Raji (cell line): ENCODE data around the gene CNOT3.

Experiments
- POLR2A ChIP-seq: IDR thresholded peaks from 2 replicates; pipeline ENCODE4 v1.6.1; 2011; ENCODE audit warnings: low read depth, low read length, control low read depth; ENCODE audit not compliant: insufficient read depth

CNOT3 gene

DNA sequence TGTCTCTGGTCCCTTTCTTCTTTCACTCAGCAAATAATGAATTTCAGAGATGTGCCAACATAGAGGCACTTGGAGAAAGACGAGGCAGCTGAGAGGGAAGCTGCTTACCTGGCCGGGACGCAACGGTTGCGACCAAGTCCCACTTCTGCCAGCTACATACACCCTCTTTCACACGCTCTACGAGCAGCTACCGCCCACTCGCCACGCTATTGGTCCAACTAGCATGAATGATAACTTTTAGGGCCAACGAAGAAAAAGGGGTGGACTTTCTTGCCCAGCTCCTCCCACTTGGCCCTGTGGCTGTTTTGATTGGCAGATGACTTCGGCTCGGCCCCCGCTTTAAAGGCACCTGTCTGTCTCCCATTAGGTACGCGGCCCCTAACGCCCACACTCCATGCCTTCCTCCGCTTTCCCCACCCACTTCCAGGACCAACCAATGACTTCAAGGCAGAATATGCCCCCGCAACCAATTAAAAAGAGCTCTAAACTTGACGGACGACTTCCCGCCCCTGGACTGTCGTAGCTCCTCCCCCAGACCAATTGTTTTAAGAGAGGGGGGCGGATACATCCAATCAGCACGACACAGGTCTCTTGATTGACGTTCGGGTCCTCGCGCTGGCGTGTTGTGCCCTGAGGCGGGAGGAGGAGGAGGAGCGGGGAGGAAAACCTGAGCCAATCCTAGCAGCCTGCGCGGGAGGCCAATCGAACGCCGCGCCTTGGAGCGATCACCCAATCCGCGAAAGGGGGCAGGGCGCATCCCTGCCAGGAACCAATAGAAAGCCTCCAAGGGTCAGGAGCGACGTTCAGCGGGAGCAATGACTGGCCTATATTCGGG, 481 bp upstream of the CNOT3 start:
- TF ChIP-seq POLR2A, result peak; percentile 95

DNA sequence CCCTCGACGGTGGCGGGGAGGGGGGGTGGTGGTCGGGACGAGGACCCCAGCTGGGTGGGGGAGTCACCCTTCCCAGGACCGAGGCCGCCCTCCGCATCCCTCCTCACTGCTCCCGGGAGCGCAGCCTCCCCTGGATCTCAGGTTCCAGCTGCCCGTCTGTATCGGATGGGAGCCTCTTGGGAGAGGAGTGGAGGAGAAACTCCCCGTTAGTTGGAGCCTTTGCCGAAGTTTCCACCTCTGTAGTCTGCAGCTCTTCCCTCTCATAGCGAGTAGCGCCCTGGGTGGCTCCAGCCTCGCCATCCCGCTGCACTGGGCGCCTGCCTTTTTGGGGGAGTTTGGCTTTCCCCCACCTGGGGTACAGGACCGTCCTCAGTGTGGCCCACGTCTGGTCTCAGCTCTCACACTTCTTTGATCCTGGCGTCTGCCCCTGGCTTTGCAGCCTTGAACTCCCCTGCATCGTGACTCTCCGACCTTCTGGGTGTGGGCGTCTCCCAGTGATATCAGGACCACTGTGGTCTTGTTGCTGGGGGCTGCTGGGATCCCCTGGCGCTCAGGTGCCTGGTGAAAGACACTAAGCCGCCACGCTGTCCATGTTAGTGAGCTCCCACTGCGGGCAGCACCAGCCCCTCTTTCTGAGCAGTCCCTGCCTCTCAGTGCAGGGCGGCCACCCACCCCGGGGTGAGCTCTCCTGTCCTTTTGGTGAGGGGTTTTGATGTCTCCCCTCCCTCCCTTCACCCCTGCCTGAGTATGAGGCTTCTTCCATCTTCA, 1.1 kb downstream of the CNOT3 start:
- no peak for TF ChIP-seq POLR2A

DNA sequence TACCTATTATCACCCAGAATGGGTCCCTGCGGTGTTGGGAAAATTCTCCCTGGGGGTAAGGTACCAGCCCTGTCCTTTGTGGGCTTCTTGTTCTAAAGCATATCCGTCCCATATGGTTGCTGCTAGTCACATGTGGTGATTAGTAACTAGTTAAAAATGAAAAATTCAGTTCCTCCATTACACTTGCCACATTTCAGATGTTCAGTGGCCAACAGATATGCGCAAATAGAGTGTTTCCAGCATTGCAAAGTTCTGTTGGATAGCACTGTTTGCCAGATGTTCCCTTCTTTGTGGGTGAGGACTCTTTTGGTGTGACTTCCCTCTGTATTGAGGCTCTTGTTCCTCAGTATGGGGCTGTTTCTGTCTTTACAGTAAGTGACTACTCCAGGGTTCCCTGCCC, 3.8 kb downstream of the CNOT3 start:
- no peak for TF ChIP-seq POLR2A

DNA sequence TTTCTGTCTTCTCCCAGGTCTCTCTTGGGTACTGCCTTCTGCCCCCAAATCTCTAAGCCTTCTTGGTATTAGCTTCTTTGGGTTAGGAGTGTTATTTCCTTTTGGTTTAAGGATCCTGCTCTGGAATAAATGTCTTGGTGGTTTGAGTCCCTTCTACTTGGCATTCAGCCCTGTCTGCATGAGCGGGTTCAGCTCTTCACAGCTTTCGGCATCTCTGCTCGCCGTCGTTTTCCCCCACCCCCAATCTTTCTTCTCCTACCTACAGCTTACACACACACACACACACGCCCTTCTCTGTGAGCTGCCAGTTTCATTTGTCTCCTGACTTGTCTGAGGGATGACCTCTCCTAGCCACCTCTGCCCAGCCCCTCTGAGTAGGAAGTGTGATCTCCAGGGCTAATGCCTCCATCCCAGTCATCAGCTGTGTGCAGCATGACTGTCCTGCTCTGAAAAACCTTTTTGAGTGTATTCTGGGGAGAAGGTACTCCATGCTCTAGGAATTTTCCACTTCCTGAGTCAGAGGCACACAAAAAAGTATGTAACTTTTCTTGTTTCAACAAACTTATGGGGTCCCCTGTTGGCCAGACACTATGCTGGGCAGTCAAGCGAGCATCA, 4.7 kb downstream of the CNOT3 start:
- TF ChIP-seq POLR2A, result no peak

DNA sequence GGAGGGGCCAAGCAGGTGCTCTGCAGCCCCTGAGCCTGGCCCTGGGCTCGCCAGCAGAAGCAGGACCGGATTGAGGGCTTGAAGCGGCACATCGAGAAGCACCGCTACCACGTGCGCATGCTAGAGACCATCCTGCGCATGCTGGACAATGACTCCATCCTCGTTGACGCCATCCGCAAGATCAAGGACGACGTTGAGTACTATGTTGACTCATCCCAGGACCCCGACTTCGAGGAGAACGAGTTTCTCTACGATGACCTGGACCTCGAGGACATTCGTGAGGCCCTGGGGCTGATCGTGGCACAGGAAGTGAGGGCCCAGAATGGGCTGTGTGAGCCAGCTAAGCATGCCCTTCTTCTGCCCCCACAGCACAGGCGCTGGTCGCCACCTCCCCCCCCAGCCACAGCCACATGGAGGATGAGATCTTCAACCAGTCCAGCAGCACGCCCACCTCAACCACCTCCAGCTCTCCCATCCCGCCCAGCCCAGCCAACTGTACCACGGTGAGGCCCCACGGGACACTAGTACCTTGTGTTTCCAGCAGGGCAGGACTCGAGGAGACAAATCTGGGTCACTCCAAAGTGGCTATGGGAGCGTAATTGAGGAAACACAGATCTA, 8.1 kb downstream of the CNOT3 start:
- TF ChIP-seq POLR2A, result no peak

DNA sequence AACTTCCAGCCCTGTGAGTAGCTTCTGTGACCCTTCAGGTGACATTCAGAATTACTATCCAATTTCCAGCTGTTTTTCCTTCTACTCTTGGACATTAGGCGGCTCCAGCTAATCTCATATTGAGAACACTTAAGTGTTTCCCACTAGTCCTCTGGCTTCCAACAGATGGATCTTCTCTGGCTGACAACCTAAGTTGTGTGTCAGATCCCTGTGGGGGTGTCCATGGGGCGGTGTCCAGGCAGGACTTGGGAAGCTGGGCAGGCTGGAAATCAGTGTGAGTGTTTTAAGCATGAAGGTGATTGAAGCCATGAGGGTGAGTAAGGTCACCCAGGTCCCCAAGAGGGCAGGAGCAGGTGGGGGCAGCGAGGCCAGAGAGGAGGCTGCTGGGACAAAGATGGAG, 10.1 kb downstream of the CNOT3 start:
- TF ChIP-seq POLR2A, result no peak

DNA sequence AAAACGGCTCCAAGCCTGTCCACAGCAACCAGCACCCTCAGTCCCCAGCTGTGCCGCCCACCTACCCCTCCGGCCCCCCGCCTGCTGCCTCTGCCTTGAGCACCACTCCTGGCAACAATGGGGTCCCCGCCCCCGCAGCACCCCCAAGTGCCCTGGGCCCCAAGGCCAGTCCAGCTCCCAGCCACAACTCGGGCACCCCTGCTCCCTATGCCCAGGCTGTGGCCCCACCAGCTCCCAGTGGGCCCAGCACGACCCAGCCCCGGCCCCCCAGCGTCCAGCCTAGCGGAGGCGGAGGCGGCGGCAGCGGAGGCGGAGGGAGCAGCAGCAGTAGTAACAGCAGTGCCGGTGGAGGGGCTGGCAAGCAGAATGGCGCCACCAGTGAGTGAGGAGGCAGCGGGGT, 10.6 kb downstream of the CNOT3 start:
- TF ChIP-seq POLR2A, result no peak

DNA sequence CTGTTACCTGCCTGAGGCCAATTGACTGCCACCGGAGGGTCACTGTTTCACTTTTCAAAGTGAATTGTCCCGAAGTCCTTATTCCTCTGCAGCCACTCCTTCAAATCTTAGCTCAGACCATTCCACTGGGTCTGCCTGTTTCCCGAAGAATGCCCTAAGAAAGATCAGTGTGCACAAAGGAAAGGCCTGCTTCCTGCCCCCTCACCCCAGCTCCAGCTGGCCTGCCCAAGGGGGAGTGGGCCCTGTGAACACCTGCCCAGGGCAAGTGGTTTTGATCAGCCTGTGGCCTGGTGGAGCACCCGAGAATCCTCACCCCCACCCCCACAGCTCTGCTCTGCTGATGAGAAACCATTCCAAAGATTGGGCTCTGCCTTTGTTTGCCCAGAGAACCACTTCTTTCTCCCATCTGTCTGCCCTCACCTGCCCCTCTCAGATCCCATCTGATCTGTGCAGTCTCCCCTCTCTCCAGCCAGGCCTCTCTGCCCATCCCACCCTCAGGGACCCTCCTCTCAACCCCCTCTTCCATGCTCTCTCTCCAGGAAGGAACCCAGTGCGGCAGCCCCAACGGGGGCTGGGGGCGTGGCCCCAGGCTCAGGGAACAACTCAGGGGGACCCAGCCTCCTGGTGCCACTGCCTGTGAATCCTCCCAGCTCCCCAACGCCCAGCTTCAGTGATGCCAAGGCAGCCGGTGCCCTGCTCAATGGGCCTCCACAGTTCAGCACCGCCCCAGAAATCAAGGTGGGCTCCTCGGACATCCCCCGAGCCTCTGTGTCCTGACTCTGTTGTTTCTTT, 11.7 kb downstream of the CNOT3 start:
- no peak for TF ChIP-seq POLR2A

DNA sequence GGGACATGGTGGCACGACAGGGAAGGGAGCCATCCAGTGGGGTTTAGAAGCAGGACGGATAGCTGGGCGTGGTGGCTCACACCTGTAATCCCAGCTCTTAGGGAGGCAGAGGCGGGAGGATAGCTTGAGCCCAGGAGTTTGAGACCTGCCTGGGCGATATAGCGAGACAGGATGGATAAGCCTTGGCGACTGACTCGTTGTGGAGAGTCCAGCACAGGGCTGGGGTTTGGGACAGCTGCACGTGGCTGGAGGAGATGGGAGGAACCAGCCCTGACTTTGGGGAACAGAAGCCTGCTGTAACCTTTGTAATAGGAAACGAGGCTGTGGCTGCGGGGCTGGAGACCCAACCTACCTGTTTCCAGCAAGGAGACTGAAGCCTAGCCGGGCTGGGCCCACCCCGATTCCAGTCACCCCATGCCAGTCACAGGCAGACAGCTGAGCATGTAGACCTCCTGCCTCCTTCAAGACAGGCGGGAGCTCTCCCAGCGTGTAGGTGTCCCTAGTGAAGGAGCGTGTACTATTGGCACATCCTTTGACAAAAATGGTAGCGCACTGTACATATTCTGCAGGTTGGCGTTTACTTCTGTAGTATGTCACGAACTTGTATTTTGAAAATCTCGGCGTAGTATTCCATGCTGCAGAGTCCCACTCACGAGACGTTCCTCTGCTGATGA, 13.9 kb downstream of the CNOT3 start:
- no peak for TF ChIP-seq POLR2A

DNA sequence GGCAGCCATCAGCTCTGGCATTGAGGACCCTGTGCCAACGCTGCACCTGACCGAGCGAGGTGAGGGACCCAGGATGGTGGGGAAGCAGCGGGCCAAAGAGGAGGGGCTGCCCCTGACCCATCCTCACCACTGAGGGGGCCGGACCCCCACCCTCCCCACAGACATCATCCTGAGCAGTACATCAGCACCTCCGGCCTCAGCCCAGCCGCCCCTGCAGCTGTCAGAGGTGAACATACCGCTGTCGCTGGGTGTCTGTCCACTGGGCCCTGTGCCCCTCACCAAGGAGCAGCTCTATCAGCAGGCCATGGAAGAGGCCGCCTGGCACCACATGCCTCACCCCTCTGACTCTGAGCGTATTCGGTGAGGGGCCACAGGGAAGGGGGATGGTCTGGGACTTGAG, 14.7 kb downstream of the CNOT3 start:
- no peak for TF ChIP-seq POLR2A

DNA sequence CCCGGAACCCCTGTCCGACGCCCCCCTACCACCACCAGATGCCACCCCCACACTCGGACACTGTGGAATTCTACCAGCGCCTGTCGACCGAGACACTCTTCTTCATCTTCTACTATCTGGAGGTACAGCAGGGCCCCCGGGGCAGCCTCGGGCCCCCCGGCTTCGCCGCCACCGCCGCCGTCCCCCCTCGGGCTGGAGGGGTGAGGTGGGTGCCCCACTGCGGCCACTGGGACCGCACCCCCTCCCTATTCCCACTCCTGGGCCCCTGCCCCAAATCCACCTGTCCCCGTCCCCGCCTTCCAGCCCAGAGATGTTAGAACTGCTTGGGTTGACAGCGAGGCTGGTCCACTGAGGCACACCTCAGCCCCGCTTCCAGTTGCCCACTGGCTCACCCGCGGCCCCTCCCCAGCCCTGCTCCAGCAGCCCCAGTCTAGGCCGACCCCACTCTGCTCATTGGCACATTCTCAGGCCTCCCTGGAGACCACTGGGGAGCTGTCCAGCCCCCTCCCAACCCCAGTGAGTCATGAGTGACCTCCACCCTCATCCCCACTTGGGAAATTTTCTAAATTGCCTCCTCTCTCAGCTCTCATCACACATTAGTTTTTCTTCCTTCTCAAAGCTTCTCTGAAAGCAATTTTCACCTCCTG, 15.4 kb downstream of the CNOT3 start:
- TF ChIP-seq POLR2A, result no peak

DNA sequence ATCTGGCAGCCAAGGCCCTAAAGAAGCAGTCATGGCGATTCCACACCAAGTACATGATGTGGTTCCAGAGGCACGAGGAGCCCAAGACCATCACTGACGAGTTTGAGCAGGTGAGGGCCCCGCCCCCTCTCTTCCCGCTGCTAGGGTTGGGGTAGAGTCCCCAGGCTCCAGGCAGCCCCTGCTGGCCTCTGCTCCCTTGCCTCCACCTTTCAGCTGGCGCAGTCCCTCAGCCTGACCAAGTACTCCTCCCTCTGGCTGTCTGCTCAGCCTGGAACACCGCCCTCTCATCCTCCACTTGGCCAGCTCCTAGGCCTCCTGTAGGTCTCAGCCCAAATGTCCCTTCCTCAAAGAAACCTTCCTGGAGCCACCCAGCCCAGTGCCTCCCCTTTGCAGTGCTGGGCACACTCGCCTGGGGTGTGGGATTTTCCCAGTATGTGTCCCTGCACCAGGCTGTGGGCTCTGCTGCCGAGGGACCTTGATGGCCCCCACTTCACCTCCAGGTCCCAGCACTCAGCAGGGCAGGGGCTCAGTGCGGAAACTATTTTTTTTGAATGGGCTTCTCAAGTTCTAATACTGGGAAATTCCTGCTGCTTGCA, 16.3 kb downstream of the CNOT3 start:
- 0 out of 2 replicates have a peak, but pooled peaks have one; percentile 13 for TF ChIP-seq POLR2A
